ENCODE data around the gene CPPED1.
A peak's percentile ranks its signal among the peaks of the same experiment; 100 is the strongest.

The CPPED1 gene

GRCh38 chr16:12753203-12754023 is 50.3 kb downstream of the CPPED1 start:
- H3K27me3 ChIP-seq (ENCODE audit: insufficient read depth, low read length) = no peaks in the 10 kb centered on the region
- no peaks in the 10 kb centered on the region for H3K4me1 ChIP-seq (ENCODE audit: control insufficient read depth in 1 of 2, insufficient read depth in 2 of 2, low read length in 2 of 2)
- H3K4me3 ChIP-seq (ENCODE audit: low read depth, low read length) = no peak overlapping the region
- no peak overlapping the region for H2BK5ac ChIP-seq (ENCODE audit: low read depth, low read length, poor library complexity)
- H3K4me2 ChIP-seq (ENCODE audit: low read length) = no peak overlapping the region
- no peak overlapping the region for H3K9ac ChIP-seq (ENCODE audit: low read length)
- no peak overlapping the region for H3K18ac ChIP-seq (ENCODE audit: low read length)
- H3K14ac ChIP-seq (ENCODE audit: low read length) = no peak overlapping the region
- H2BK12ac ChIP-seq (ENCODE audit: low read length) = no peak overlapping the region
- no peaks in the 10 kb centered on the region for H3K79me1 ChIP-seq (ENCODE audit: low read length)
- no peak overlapping the region for H2BK120ac ChIP-seq (ENCODE audit: insufficient read depth, low read length, poor library complexity)
- no peak overlapping the region for H4K91ac ChIP-seq (ENCODE audit: low read depth, low read length)
- no peak overlapping the region for H3K27ac ChIP-seq (ENCODE audit: low read depth, low read length)
- DNase-seq = no peak
- no peaks in the 10 kb centered on the region for H3K36me3 ChIP-seq (ENCODE audit: control insufficient read depth in 1 of 2, insufficient read depth in 2 of 2, low read length in 2 of 2)
- no peak overlapping the region for H2AK5ac ChIP-seq (ENCODE audit: low read length)
- no peak overlapping the region for H2AFZ ChIP-seq (ENCODE audit: insufficient read depth, low read length, poor library complexity)
- no peak overlapping the region for H3K4ac ChIP-seq (ENCODE audit: low read depth, low read length)
- H4K8ac ChIP-seq (ENCODE audit: low read depth, low read length) = no peak overlapping the region
- no peaks in the 10 kb centered on the region for H3K9me3 ChIP-seq (ENCODE audit: insufficient read depth, low read depth, low read length)
- no CpG with 5 or more reads among the region's 15 CpGs for WGBS (ENCODE audit: extremely low coverage, insufficient coverage, insufficient read length)
- no peaks in the 10 kb centered on the region for H3K79me2 ChIP-seq (ENCODE audit: control insufficient read depth, insufficient read depth, low read length, poor library complexity)
- H3K23ac ChIP-seq (ENCODE audit: low read length) = no peak overlapping the region
- H4K12ac ChIP-seq (ENCODE audit: low read depth, low read length) = no peak overlapping the region

GRCh38 chr16:12752159-12752558 is 51.5 kb downstream of the CPPED1 start:
- H4K91ac ChIP-seq (ENCODE audit: low read depth, low read length) = no peak overlapping the region
- whole genome bisulfite sequencing (ENCODE audit: extremely low coverage, insufficient coverage, insufficient read length) = no CpG with 5 or more reads among the region's 2 CpGs
- DNase-seq = no peak
- no peak overlapping the region for H2AK5ac ChIP-seq (ENCODE audit: low read length)
- no peak overlapping the region for H3K27ac ChIP-seq (ENCODE audit: low read depth, low read length)
- no peaks in the 10 kb centered on the region for H3K79me2 ChIP-seq (ENCODE audit: control insufficient read depth, insufficient read depth, low read length, poor library complexity)
- H2BK12ac ChIP-seq (ENCODE audit: low read length) = no peak overlapping the region
- H3K4me2 ChIP-seq (ENCODE audit: low read length) = no peak overlapping the region
- no peak overlapping the region for H3K18ac ChIP-seq (ENCODE audit: low read length)
- H3K36me3 ChIP-seq (ENCODE audit: control insufficient read depth in 1 of 2, insufficient read depth in 2 of 2, low read length in 2 of 2) = no peaks in the 10 kb centered on the region
- no peak overlapping the region for H3K4ac ChIP-seq (ENCODE audit: low read depth, low read length)
- H3K23ac ChIP-seq (ENCODE audit: low read length) = no peak overlapping the region
- no peaks in the 10 kb centered on the region for H3K27me3 ChIP-seq (ENCODE audit: insufficient read depth, low read length)
- no peak overlapping the region for H4K8ac ChIP-seq (ENCODE audit: low read depth, low read length)
- no peak overlapping the region for H3K14ac ChIP-seq (ENCODE audit: low read length)
- H3K9ac ChIP-seq (ENCODE audit: low read length) = no peak overlapping the region
- no peaks in the 10 kb centered on the region for H3K4me1 ChIP-seq (ENCODE audit: control insufficient read depth in 1 of 2, insufficient read depth in 2 of 2, low read length in 2 of 2)
- H4K12ac ChIP-seq (ENCODE audit: low read depth, low read length) = no peak overlapping the region
- no peaks in the 10 kb centered on the region for H3K79me1 ChIP-seq (ENCODE audit: low read length)
- no peak overlapping the region for H2AFZ ChIP-seq (ENCODE audit: insufficient read depth, low read length, poor library complexity)
- no peak overlapping the region for H3K4me3 ChIP-seq (ENCODE audit: low read depth, low read length)
- H3K9me3 ChIP-seq (ENCODE audit: insufficient read depth, low read depth, low read length) = no peaks in the 10 kb centered on the region
- H2BK5ac ChIP-seq (ENCODE audit: low read depth, low read length, poor library complexity) = no peak overlapping the region
- H2BK120ac ChIP-seq (ENCODE audit: insufficient read depth, low read length, poor library complexity) = no peak overlapping the region

- no peak overlapping the region for H3K14ac ChIP-seq (ENCODE audit: low read length)
- no peak overlapping the region for H3K4me3 ChIP-seq (ENCODE audit: low read depth, low read length)
- H4K91ac ChIP-seq (ENCODE audit: low read depth, low read length) = no peak overlapping the region
- H3K36me3 ChIP-seq (ENCODE audit: control insufficient read depth in 1 of 2, insufficient read depth in 2 of 2, low read length in 2 of 2) = no peaks in the 10 kb centered on the region
- DNase-seq = no peak
- H3K27ac ChIP-seq (ENCODE audit: low read depth, low read length) = no peak overlapping the region
- H3K9me3 ChIP-seq (ENCODE audit: insufficient read depth, low read depth, low read length) = no peaks in the 10 kb centered on the region
- H3K23ac ChIP-seq (ENCODE audit: low read length) = no peak overlapping the region
- no peak overlapping the region for H2BK12ac ChIP-seq (ENCODE audit: low read length)
- no peak overlapping the region for H3K4me2 ChIP-seq (ENCODE audit: low read length)
- no peaks in the 10 kb centered on the region for H3K27me3 ChIP-seq (ENCODE audit: insufficient read depth, low read length)
- no peaks in the 10 kb centered on the region for H3K79me1 ChIP-seq (ENCODE audit: low read length)
- H2AFZ ChIP-seq (ENCODE audit: insufficient read depth, low read length, poor library complexity) = no peak overlapping the region
- H4K8ac ChIP-seq (ENCODE audit: low read depth, low read length) = no peak overlapping the region
- no peak overlapping the region for H3K4ac ChIP-seq (ENCODE audit: low read depth, low read length)
- no peak overlapping the region for H2BK120ac ChIP-seq (ENCODE audit: insufficient read depth, low read length, poor library complexity)
- no peak overlapping the region for H2BK5ac ChIP-seq (ENCODE audit: low read depth, low read length, poor library complexity)
- no peak overlapping the region for H4K12ac ChIP-seq (ENCODE audit: low read depth, low read length)
- no peaks in the 10 kb centered on the region for H3K79me2 ChIP-seq (ENCODE audit: control insufficient read depth, insufficient read depth, low read length, poor library complexity)
- H3K4me1 ChIP-seq (ENCODE audit: control insufficient read depth in 1 of 2, insufficient read depth in 2 of 2, low read length in 2 of 2) = no peaks in the 10 kb centered on the region
- no peak overlapping the region for H3K9ac ChIP-seq (ENCODE audit: low read length)
- no peak overlapping the region for H3K18ac ChIP-seq (ENCODE audit: low read length)
- no CpG with 5 or more reads among the region's 9 CpGs for WGBS (ENCODE audit: extremely low coverage, insufficient coverage, insufficient read length)
- H2AK5ac ChIP-seq (ENCODE audit: low read length) = no peak overlapping the region
These were observed 53.2 kb downstream of the CPPED1 start for GRCh38 chr16:12750554-12750918.

DNA sequence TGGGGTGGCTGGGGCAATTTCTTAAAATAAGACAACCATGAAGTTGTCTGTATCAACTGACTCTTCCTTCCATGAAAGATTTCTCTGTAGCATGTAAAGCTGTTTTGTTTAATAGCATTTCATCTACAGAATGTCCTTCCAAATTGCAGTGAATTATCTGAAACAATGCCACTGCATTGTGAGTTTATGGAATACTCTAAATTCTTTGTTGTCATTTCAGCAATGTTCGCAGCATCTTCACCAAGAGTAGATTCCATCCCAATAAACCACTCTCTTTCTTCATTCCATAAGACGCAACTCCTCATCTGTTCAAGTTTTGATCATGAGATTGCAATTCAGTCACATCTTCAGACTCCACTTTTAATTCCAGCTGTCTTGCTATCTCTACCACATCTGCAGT is 54.6 kb downstream of the CPPED1 start:
- H2BK5ac ChIP-seq (ENCODE audit: low read depth, low read length, poor library complexity) = no peak overlapping the region

More for the DNA sequence above, 54.6 kb downstream of the CPPED1 start:
- Histone ChIP-seq H3K4me2 (ENCODE audit: low read length) (no peak overlapping the region), H3K27ac (ENCODE audit: low read depth, low read length) (no peak overlapping the region), H4K8ac (ENCODE audit: low read depth, low read length) (no peak overlapping the region), H3K23ac (ENCODE audit: low read length) (no peak overlapping the region), H4K12ac (ENCODE audit: low read depth, low read length) (no peak overlapping the region), H3K9me3 (ENCODE audit: insufficient read depth, low read depth, low read length) (peaks cover 5% of the 10 kb centered on the region), H3K14ac (ENCODE audit: low read length) (no peak overlapping the region), H4K91ac (ENCODE audit: low read depth, low read length) (no peak overlapping the region), H3K27me3 (ENCODE audit: insufficient read depth, low read length) (no peaks in the 10 kb centered on the region), H2BK12ac (ENCODE audit: low read length) (no peak overlapping the region), H3K36me3 (ENCODE audit: control insufficient read depth in 1 of 2, insufficient read depth in 2 of 2, low read length in 2 of 2) (no peaks in the 10 kb centered on the region), H3K9ac (ENCODE audit: low read length) (no peak overlapping the region), H3K4me3 (ENCODE audit: low read depth, low read length) (no peak overlapping the region), H2BK120ac (ENCODE audit: insufficient read depth, low read length, poor library complexity) (no peak overlapping the region), H3K79me1 (ENCODE audit: low read length) (no peaks in the 10 kb centered on the region), H3K4ac (ENCODE audit: low read depth, low read length) (no peak overlapping the region), H3K4me1 (ENCODE audit: control insufficient read depth in 1 of 2, insufficient read depth in 2 of 2, low read length in 2 of 2) (no peaks in the 10 kb centered on the region), H2AK5ac (ENCODE audit: low read length) (no peak overlapping the region), H3K18ac (ENCODE audit: low read length) (no peak overlapping the region), H3K79me2 (ENCODE audit: control insufficient read depth, insufficient read depth, low read length, poor library complexity) (no peaks in the 10 kb centered on the region), H2AFZ (ENCODE audit: insufficient read depth, low read length, poor library complexity) (no peak overlapping the region)
- no CpG with 5 or more reads among the region's 2 CpGs for WGBS (ENCODE audit: extremely low coverage, insufficient coverage, insufficient read length)
- peak in 1 of 2 donors; percentile 46 for DNase-seq

Measured in trophoblast cell (in vitro differentiated cells and primary cell).